ENCODE results near the gene TMEM240. TPM values are rescaled to one million over a fixed set of nuclear protein-coding genes. Genes with fewer than 3 reads are reported as not detected.
A peak's percentile ranks its signal among the peaks of the same experiment; 100 is the strongest.
"Not testable (repeated sequence)": the region's sequence is repeated elsewhere in the genome, so short reads cannot be mapped to it uniquely, and the experiment has no call there.

TMEM240 gene
- total RNA-seq, 2 experiments from 2014 or later = 1.2 to 1.9 TPM

DNA sequence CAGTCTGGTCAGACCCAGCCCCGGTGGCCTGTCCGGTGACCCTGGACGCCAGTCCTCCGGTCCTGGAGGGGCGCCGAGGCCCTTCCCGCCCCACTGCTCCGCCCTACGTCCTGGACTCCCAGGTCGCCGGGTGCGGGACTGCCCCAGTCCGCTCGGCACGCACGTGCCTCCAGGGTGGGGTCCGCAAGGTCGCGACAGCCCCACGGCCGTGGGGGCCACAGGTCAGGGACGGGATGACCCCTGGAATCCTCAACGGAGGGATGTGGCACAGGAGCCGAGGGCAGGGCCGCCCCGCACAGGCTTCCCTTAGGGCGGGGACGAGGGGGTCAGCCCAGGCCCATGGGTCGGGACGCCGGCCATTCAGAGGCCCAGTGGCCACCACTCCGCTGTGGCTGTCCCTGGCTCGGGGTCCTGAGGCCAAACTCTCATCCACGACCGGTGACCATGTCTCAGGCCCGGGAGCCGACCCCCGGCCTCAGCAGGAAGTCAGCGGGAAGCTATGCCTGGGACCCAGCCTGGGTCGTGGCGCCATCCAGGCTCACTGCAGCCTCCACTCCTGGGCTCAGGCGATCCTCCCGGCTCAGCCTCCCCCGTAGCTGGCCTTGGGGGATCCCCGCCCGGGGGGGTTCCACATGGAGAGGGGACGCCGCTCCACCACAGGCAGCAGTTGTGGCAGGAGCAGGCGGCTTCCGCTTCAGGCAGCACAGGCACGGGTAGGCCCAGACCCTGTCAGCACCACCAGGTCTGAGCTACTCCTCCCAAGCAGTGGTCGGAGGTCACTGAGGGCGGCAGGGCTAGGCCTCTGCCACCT, 599 bp upstream of the TMEM240 start:
- Mint-ChIP-seq H3K4me1 (no peaks in the 10 kb centered on the region), H3K36me3 (peaks cover 3% of the 10 kb centered on the region), H3K27me3 (no peaks in the 10 kb centered on the region), H3K27ac (no peak overlapping the region), H3K4me3 (no peak overlapping the region), H3K9me3 (no peaks in the 10 kb centered on the region)
- DNase-seq (no peak), ATAC-seq (ENCODE audit: low read depth) (no peak)
- POLR2A ChIA-PET = no interaction called here

DNA sequence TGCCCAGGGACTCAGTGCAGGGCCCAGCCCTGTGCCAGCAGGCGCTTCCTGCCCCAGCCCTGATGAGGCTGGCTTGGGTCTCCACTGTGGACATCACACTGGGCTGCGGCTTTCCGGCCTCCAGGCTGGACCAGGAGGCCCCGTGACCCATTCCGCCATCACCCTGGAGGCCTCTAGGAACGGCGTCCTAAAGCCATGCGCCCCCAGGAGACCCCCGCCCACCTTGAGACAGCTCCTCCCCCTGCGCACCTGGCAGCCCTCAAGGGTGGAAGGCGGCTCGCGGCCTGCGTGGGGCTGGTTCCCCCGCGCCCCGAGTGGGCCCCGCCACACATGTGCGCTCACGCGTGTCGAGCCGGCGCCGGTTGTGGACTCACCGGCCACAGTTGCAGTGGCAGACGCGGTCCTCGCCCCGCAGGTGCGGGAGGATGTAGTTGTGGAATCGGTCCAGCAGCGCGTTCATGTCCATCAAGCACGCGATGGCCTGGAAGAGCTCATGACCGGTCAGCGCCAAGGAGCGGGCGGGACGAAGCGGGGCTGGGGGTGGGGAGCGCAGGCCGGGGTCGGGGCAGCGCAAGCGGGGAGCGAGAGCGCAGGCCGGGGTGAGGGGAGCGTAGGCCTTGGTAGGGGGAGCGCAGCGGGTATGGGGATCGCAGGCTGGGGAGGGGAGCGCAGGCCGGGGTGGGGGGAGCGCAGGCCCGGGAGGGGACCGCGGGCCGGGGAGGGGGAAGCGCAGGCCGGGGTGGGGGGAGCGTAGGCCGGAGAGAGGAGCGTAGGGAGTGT, 924 bp downstream of the TMEM240 start:
- no peak overlapping the region for H3K27ac Mint-ChIP-seq
- H3K27me3 Mint-ChIP-seq = no peaks in the 10 kb centered on the region
- H3K36me3 Mint-ChIP-seq = peaks cover 2% of the 10 kb centered on the region
- POLR2A ChIA-PET = interaction anchor here (0.6 kb wide), 1 partner anchor 13 kb away, joined by 5 read pairs; no protein-coding TSS in a partner anchor
- DNase-seq (no peak), ATAC-seq (ENCODE audit: low read depth) (no peak)
- H3K4me3 Mint-ChIP-seq = peak overlapping the region; percentile 53
- no peaks in the 10 kb centered on the region for H3K4me1 Mint-ChIP-seq
- H3K9me3 Mint-ChIP-seq = no peaks in the 10 kb centered on the region

DNA sequence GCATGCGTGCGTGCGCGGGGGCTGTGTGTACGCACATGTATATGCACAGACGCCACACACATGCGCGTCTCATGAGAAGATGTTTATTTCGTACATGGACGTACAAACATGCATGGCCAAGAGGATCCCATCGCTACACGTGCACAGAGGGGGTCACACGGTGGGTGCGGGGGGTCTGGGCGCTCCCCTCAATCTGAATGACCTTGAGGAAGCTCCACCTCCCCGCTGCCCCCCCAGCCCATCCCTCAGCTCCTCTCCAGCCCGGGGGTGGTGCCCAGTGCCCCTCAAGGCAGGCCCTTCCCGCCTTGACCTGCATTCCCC, 1.5 kb downstream of the TMEM240 start:
- POLR2A ChIA-PET = interaction anchor here (0.6 kb wide), 1 partner anchor 14 kb away, joined by 5 read pairs; no protein-coding TSS in a partner anchor

DNA sequence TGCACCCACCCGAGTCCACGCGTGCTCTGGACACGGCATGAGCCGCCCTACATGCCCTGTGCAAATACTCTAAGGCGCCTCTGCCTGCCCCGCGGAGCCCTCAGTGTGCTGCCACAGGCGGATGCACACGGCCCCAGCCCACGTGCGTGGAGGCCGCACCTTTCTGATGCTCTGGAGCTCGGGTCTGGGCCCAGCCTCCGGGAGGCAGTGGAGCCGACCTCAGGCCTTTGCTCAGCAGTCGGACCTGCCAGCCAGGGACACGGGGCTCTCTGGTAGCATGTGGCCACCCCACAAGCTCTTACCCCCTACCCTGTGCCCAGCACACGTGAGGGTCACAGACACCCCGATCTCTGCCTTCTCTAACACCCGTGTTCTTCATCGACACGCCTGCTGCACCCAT, 2.1 kb downstream of the TMEM240 start:
- DNase-seq (no peak), ATAC-seq (ENCODE audit: low read depth) (no peak)
- H3K27ac Mint-ChIP-seq = no peak overlapping the region
- H3K4me3 Mint-ChIP-seq = no peak overlapping the region
- POLR2A ChIA-PET = no interaction called here
- H3K36me3 Mint-ChIP-seq = peaks cover 2% of the 10 kb centered on the region
- no peaks in the 10 kb centered on the region for H3K4me1 Mint-ChIP-seq
- H3K27me3 Mint-ChIP-seq = no peaks in the 10 kb centered on the region
- no peaks in the 10 kb centered on the region for H3K9me3 Mint-ChIP-seq

More for the DNA sequence above, 1.5 kb downstream of the TMEM240 start:
- DNase-seq (no peak), ATAC-seq (ENCODE audit: low read depth) (no peak)
- Mint-ChIP-seq H3K4me3 (no peak overlapping the region), H3K36me3 (peaks cover 2% of the 10 kb centered on the region), H3K9me3 (no peaks in the 10 kb centered on the region), H3K27ac (no peak overlapping the region), H3K4me1 (no peaks in the 10 kb centered on the region), H3K27me3 (no peaks in the 10 kb centered on the region)

DNA sequence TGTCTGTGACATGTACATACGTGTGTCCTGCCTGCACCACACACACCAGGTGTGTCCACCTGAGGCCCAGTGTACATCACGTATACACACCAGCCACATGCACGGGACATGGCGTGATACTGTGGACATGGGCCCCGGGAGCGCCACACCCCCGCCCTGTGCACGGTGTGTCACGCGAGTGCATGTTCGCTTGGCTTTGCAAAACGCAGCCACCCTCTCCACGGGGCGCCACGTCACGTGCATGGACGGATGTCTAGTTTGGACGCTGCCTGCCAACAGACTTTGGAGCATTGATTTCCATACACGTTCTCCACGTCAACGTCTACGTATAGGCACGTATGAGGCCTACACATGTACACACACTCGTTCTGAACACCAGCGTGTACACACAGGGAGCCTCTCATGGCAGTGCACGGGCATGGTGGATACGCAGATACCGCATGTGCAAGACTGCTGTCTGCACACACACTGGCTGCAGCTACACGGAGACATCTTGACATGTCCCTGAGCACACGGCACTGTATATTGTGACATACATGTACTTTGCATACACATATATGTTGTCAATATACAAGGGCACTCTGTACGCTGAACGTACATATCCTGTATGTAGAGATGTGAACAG, 2.7 kb downstream of the TMEM240 start:
- no peaks in the 10 kb centered on the region for H3K9me3 Mint-ChIP-seq
- no peak for ATAC-seq (ENCODE audit: low read depth)
- H3K27ac Mint-ChIP-seq = no peak overlapping the region
- no peaks in the 10 kb centered on the region for H3K4me1 Mint-ChIP-seq
- no peak overlapping the region for H3K4me3 Mint-ChIP-seq
- no peaks in the 10 kb centered on the region for H3K27me3 Mint-ChIP-seq
- peaks cover 2% of the 10 kb centered on the region for H3K36me3 Mint-ChIP-seq
- DNase-seq = no peak
- POLR2A ChIA-PET = interaction anchor here (1.1 kb wide), 1 partner anchor 9 kb away, joined by 3 read pairs; no protein-coding TSS in a partner anchor

DNA sequence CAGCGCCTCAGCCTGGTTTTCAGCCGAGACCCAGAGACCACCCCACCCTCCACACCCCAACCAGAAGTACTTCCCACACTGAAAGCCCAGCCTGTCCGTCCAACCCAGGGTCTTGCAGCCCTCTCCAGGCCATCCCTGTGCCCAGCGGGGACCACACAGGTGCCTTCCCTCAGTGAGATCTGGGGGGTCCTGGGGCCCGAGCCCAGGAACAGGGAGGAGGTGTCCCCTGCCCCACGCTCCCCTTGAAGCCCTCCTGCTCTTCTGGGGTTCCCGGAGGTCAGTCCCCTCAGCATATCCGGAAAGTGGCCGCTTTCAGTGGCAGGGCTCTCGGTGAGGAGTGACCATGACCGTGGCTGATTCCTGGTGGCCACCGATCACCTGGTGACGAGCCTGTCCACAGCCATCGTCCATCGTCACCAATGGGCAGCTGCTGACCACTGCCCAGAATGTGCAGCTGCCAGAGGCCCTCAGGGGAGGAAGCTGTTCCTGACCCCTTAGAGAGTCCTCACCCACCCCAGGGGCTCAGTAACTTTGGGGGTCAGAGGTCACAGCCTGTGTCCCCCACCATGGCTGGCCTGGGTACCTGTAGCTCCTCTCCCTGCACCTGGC, 3.4 kb downstream of the TMEM240 start:
- ATAC-seq (ENCODE audit: low read depth) (no peak), DNase-seq (no peak)
- H3K36me3 Mint-ChIP-seq = peaks cover 3% of the 10 kb centered on the region
- H3K4me1 Mint-ChIP-seq = no peaks in the 10 kb centered on the region
- H3K27ac Mint-ChIP-seq = no peak overlapping the region
- no peaks in the 10 kb centered on the region for H3K27me3 Mint-ChIP-seq
- POLR2A ChIA-PET = interaction anchor here (1.1 kb wide), 1 partner anchor 10 kb away, joined by 3 read pairs; no protein-coding TSS in a partner anchor
- no peak overlapping the region for H3K4me3 Mint-ChIP-seq
- H3K9me3 Mint-ChIP-seq = peaks cover 1% of the 10 kb centered on the region

DNA sequence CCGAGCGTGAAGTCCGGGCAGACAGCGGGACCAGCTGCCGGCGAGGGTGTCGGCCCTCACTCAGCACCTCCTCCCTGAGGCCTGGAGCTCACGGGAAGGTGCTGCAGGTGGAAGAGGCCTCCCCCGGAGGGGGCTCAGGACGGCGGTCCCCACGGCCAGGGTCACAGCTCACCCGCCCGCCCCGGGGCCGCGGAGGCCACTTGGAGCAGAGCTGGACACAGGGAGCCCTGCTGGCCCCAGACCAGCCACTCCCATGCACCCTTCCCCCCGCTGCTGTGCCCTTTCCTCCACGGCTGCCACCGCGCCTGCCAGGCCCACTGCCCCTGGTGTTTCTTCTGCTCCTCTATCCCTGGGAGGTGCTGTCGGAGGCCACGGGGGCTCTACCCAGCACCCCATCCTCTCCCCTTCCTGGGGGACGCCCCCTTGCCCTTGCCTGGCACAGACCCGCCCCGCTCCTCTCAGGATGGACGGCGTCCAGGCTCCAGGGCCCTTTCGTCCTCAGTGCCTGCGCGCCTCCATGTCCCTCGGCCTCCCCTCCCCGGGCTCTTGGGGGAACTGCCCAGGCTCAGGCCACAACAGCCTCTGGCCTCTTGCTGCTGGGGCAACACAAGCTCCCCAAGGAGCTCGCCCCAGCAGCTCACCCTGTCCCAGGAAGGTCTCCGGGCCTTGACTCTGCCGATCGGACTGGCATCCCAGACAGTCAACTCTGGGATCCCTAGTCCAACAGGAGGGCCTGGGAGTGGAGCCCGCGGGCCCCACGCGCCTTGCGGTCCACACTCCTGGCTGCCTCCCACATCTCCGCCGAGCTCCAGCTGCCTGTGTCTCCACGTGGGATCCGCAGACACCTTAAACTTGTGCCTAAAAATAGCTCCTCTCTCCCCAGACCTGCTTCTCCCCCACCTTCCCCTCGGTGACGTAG, 4.1 kb downstream of the TMEM240 start:
- H3K4me1 Mint-ChIP-seq = no peaks in the 10 kb centered on the region
- POLR2A ChIA-PET = interaction anchor here (1.1 kb wide), 1 partner anchor 11 kb away, joined by 3 read pairs; no protein-coding TSS in a partner anchor
- peaks cover 4% of the 10 kb centered on the region for H3K9me3 Mint-ChIP-seq
- ATAC-seq (ENCODE audit: low read depth) (no peak), DNase-seq (no peak)
- H3K4me3 Mint-ChIP-seq = no peak overlapping the region
- peaks cover 5% of the 10 kb centered on the region for H3K36me3 Mint-ChIP-seq
- no peak overlapping the region for H3K27ac Mint-ChIP-seq
- H3K27me3 Mint-ChIP-seq = no peaks in the 10 kb centered on the region

DNA sequence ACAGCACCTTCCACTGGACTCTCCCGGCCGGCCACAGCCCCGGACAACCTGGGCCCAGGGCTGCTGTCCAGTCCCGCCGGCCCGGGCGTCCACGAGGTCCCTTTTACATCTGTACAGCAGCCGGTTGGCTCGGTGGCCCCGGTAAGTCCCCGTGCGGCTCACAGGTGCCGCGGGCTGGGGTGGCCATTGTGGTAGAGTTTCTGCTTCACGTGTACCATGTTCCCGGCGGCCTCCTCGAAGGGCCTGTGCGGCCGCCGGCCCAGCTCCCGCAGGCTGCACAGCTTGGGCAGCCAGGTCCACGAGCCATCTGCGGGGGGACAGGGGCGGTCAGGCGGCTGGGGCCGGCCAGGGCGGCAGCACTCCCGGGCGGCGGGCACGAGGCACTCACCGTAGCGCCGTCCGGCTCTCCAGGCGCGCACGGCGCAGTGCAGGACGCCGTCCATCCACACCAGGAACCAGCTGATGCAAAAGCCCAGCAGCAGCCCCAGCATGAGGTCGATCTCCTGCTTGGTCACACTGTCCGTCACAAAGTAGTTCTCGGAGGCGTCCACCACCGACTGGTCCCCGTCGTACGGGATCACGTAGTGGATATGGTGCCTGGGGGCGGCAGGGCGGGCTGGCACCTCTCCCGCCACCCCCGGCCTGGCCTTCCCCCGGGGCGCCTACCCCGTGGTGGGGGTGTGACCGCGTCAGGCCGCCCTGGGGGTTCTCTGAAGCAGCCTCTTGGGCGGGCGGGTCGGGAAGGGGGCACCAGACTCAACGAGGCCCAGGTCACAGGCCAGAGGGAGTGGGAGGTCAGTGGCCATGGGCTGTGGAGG, 5.0 kb downstream of the TMEM240 start:
- Mint-ChIP-seq H3K4me1 (no peaks in the 10 kb centered on the region), H3K36me3 (peaks cover 8% of the 10 kb centered on the region), H3K27ac (no peak overlapping the region), H3K9me3 (peaks cover 4% of the 10 kb centered on the region), H3K4me3 (no peak overlapping the region), H3K27me3 (no peaks in the 10 kb centered on the region)
- ATAC-seq (ENCODE audit: low read depth) (no peak), DNase-seq (no peak)
- POLR2A ChIA-PET = no interaction called here

DNA sequence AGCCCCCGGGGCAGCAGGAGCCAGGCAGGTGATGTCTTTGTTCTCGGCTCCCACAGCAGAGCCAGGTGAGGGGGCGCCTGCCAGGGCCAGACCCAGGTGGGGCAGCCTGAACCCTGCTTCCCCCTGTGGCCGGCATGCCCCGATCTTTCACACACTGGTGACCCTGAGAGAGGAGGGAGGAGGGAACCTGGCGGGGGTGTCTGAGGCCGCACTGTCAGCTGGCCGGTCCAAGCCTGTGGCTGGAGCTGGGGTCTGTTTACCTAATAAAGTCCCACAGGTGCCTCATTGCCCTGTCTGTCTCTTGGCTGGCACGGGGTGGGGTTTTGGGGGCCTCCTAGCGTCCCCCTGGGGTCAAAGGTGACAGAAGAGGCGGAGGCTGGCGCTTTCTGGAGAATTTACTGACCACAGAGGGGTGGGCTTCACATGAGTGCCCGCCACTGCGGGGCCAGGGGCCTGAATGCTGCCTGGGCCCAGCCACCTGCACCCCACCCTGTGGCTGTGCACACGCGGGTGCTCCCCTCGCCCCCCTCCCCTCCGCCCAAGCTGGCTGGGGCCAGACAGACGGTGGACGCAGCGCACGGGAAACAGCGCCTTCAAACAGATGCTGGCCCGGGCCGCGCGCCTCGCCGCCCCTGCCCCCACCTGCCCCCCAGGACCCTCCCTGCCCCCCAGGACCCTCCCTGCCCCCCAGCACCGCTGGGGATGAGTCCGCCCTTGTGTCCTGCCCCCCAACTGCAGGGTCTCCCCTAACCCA, 5.8 kb downstream of the TMEM240 start:
- Mint-ChIP-seq H3K27me3 (no peaks in the 10 kb centered on the region), H3K4me1 (no peaks in the 10 kb centered on the region), H3K9me3 (peaks cover 4% of the 10 kb centered on the region), H3K36me3 (peaks cover 16% of the 10 kb centered on the region), H3K4me3 (no peak overlapping the region), H3K27ac (no peak overlapping the region)
- DNase-seq (no peak), ATAC-seq (ENCODE audit: low read depth) (no peak)
- POLR2A ChIA-PET = no interaction called here

DNA sequence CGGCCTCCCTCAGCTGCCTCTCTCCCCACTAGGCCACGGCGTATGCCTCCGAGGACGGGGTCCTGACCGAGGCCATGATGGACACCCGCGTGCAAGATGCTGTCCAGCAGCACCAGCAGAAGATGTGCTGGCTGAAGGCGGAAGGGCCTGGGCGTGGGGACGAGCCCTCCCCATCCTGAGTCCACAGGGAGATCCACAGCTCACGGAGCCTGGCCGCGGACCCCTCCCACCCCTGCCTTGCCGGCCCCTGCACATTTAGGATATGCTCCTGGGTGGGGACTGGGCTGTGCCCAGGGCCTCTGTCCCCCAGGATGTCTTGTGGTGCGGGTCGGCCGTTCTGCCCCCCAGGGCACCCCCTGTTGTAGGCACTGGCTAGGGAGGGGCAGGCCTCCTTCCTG, 6.5 kb downstream of the TMEM240 start:
- not testable (repeated sequence) for H3K4me3 Mint-ChIP-seq, H3K27me3 Mint-ChIP-seq

DNA sequence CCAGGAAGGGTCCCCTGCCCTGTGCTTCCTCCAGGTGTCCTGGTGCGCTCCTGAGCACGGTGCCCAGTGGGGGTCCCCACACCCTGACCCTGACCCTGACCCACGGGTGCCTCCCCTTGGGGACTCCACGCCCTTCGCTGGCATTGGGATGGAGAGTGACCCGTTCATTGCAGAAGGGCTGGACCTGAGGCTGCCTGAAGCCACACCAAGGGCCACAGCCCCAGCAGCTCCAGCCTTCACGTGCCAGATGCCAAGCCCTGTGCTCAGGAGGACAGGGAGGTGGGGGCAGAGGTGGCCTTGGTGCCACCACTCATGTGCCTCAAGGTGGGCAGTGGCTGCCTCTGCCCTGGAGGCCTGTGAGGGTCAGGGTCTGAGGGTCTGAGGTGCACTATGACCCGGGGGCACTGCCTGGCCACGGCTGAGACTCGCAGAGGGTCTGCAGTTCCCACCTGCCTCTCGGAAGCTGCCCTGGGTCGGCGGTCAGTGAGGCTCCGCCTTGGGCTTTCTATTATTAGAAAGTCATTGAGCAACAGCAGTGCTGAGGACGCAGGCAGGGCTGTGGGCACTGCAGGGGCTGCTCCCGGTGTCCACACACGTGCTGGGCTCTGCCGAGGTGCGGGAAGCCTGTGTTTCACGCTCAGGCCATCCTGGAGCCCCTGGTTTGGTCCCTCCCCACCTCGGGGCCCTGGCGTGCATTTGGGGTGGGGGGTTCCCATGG, 7.1 kb downstream of the TMEM240 start:
- ATAC-seq (ENCODE audit: low read depth); H3K4me3 Mint-ChIP-seq; DNase-seq; H3K9me3 Mint-ChIP-seq; H3K27me3 Mint-ChIP-seq; POLR2A ChIA-PET; H3K27ac Mint-ChIP-seq; H3K4me1 Mint-ChIP-seq: not testable (repeated sequence)
- H3K36me3 Mint-ChIP-seq = peaks cover 16% of the 10 kb centered on the region

More for the DNA sequence above, 6.5 kb downstream of the TMEM240 start:
- ATAC-seq (ENCODE audit: low read depth); POLR2A ChIA-PET; DNase-seq; H3K4me1 Mint-ChIP-seq; H3K9me3 Mint-ChIP-seq; H3K27ac Mint-ChIP-seq: not testable (repeated sequence)
- H3K36me3 Mint-ChIP-seq = peaks cover 16% of the 10 kb centered on the region
